Measurements from ENCODE around the gene RAB35.

Gene RAB35

DNA sequence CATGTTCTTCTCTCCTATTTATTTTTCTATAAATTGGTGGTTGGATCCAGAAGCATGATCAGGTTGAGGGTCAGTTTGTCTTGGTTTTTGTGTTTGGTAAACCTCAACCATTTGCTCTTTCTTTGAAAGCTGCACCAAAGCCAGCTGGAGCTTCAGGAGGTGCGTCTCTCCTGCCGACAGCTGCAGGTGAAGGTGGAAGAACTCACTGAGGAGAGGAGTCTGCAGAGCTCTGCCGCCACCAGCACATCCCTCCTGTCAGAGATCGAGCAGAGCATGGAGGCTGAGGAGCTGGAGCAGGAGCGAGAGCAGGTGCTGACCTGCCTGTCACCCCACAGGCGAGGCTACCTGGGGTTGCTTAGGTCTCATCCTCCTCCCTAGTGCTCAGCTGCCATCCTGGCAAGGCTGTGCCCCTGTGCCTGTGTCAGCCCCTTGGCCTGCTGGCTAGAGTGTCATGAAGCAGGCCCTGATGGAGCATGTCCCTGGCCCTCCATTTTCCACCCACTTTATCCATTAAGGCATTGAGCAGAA, 45.0 kb downstream of the RAB35 start:
- no peak for TF ChIP-seq GLIS1 (tag by site-specific recombination; IDR thresholded peaks at IDR 0.05)
- TF ChIP-seq ZNF140 (tag by site-specific recombination; IDR thresholded peaks at IDR 0.05) = peak; percentile 85
- TF ChIP-seq ZFP69B (tag by site-specific recombination; IDR thresholded peaks at IDR 0.05) = no peak
- Histone ChIP-seq H3K36me3 (ENCODE audit: control insufficient read depth in 2 of 2, insufficient read depth in 1 of 2, low read length in 2 of 2) (no peaks in the 10 kb centered on the region), H3K4me1 (ENCODE audit: control insufficient read depth, insufficient read depth, low read length) (no peaks in the 10 kb centered on the region), H3K4me3 (ENCODE audit: low read depth, low read length) (no peak overlapping the region), H3K27ac (ENCODE audit: extremely low read depth, low read depth, low read length) (no peak overlapping the region), H3K9me3 (ENCODE audit: control insufficient read depth, insufficient read depth, low read depth, low read length) (no peaks in the 10 kb centered on the region)
- POLR2A ChIA-PET = no interaction called here
- CTCF ChIA-PET = no interaction called here

DNA sequence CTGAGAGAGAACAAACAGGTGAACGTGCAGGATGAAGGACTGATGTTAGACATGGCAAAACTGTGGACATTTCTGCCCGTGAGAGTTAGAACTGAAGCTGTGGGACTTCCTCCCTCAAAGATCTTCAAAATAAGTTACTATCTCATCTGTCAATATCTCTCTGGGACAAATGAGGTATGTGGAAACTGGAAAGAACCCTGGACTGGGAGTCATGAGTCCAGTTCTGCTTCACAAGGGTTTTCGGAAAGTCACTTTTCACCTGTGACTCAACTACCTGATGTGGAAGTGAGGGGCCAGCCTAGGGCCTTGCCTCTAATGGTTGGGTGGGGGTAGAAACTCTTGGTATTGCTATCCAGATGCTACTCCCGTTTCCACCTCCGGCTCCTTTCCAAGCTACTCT, 47.3 kb downstream of the RAB35 start:
- no peaks in the 10 kb centered on the region for H3K4me1 ChIP-seq (ENCODE audit: control insufficient read depth, insufficient read depth, low read length)
- no peaks in the 10 kb centered on the region for H3K36me3 ChIP-seq (ENCODE audit: control insufficient read depth in 2 of 2, insufficient read depth in 1 of 2, low read length in 2 of 2)
- TF ChIP-seq ZNF354C (tag by site-specific recombination; IDR thresholded peaks at IDR 0.05; ENCODE audit: borderline replicate concordance, low read depth) = no peak
- TF ChIP-seq, protein P1, sequence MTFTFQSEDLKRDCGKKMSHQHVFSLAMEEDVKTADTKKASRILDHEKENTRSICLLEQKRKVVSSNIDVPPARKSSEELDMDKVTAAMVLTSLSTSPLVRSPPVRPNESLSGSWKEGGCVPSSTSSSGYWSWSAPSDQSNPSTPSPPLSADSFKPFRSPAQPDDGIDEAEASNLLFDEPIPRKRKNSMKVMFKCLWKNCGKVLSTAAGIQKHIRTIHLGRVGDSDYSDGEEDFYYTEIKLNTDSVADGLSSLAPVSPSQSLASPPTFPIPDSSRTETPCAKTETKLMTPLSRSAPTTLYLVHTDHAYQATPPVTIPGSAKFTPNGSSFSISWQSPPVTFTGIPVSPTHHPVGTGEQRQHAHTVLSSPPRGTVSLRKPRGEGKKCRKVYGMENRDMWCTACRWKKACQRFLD (tag by site-specific recombination; IDR thresholded peaks at IDR 0.05) = no peak
- no peak for TF ChIP-seq ZNF19 (tag by site-specific recombination; IDR thresholded peaks at IDR 0.05; ENCODE audit: low read depth)
- no peak for TF ChIP-seq ZNF211 (tag by site-specific recombination; IDR thresholded peaks at IDR 0.05; ENCODE audit: low read depth)
- TF ChIP-seq SALL2 (tag by site-specific recombination; IDR thresholded peaks at IDR 0.05; ENCODE audit: borderline replicate concordance) = no peak
- no peak for TF ChIP-seq ZNF658 (tag by site-specific recombination; IDR thresholded peaks at IDR 0.05)
- no peak for TF ChIP-seq ZNF2 (tag by site-specific recombination; IDR thresholded peaks at IDR 0.05)
- TF ChIP-seq ZNF394 (tag by site-specific recombination; IDR thresholded peaks at IDR 0.05; ENCODE audit: borderline replicate concordance) = no peak
- TF ChIP-seq, protein P2, sequence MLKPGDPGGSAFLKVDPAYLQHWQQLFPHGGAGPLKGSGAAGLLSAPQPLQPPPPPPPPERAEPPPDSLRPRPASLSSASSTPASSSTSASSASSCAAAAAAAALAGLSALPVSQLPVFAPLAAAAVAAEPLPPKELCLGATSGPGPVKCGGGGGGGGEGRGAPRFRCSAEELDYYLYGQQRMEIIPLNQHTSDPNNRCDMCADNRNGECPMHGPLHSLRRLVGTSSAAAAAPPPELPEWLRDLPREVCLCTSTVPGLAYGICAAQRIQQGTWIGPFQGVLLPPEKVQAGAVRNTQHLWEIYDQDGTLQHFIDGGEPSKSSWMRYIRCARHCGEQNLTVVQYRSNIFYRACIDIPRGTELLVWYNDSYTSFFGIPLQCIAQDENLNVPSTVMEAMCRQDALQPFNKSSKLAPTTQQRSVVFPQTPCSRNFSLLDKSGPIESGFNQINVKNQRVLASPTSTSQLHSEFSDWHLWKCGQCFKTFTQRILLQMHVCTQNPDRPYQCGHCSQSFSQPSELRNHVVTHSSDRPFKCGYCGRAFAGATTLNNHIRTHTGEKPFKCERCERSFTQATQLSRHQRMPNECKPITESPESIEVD (tag by site-specific recombination; IDR thresholded peaks at IDR 0.05) = no peak
- TF ChIP-seq, protein P3, sequence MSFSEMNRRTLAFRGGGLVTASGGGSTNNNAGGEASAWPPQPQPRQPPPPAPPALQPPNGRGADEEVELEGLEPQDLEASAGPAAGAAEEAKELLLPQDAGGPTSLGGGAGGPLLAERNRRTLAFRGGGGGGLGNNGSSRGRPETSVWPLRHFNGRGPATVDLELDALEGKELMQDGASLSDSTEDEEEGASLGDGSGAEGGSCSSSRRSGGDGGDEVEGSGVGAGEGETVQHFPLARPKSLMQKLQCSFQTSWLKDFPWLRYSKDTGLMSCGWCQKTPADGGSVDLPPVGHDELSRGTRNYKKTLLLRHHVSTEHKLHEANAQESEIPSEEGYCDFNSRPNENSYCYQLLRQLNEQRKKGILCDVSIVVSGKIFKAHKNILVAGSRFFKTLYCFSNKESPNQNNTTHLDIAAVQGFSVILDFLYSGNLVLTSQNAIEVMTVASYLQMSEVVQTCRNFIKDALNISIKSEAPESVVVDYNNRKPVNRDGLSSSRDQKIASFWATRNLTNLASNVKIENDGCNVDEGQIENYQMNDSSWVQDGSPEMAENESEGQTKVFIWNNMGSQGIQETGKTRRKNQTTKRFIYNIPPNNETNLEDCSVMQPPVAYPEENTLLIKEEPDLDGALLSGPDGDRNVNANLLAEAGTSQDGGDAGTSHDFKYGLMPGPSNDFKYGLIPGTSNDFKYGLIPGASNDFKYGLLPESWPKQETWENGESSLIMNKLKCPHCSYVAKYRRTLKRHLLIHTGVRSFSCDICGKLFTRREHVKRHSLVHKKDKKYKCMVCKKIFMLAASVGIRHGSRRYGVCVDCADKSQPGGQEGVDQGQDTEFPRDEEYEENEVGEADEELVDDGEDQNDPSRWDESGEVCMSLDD (tag by site-specific recombination; IDR thresholded peaks at IDR 0.05) = no peak
- no peak for TF ChIP-seq FEZF1 (tag by site-specific recombination; IDR thresholded peaks at IDR 0.05)
- TF ChIP-seq, protein P4, sequence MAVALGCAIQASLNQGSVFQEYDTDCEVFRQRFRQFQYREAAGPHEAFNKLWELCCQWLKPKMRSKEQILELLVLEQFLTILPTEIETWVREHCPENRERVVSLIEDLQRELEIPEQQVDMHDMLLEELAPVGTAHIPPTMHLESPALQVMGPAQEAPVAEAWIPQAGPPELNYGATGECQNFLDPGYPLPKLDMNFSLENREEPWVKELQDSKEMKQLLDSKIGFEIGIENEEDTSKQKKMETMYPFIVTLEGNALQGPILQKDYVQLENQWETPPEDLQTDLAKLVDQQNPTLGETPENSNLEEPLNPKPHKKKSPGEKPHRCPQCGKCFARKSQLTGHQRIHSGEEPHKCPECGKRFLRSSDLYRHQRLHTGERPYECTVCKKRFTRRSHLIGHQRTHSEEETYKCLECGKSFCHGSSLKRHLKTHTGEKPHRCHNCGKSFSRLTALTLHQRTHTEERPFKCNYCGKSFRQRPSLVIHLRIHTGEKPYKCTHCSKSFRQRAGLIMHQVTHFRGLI (tag by site-specific recombination; IDR thresholded peaks at IDR 0.05) = no peak
- no peaks in the 10 kb centered on the region for H3K9me3 ChIP-seq (ENCODE audit: control insufficient read depth, insufficient read depth, low read depth, low read length)
- no peak overlapping the region for H3K27ac ChIP-seq (ENCODE audit: extremely low read depth, low read depth, low read length)
- CTCF ChIA-PET = no interaction called here
- H3K4me3 ChIP-seq (ENCODE audit: low read depth, low read length) = no peak overlapping the region
- POLR2A ChIA-PET = no interaction called here

DNA sequence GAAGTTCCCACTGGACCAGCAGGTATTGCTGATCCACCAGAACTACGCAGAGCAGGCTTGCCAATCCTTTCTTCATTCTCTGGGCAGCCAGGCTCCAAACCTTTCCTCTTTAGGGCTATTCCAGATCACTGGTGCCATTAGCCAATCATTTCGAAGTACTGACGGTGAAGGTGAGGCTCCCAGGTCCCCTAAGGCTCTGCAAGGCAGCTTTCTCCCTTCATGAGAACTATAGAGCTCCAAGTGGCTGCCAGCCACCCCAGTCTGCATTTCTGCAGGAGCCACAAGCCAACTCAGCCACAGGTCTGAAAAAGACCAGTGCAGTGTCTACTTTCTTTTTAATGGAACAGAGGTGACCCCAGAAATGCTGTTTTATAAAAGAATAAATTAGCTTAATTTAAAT, 48.7 kb downstream of the RAB35 start:
- no peaks in the 10 kb centered on the region for H3K4me1 ChIP-seq (ENCODE audit: control insufficient read depth, insufficient read depth, low read length)
- ChIA-PET POLR2A (no interaction called here), CTCF (no interaction called here)
- no peaks in the 10 kb centered on the region for H3K9me3 ChIP-seq (ENCODE audit: control insufficient read depth, insufficient read depth, low read depth, low read length)
- no peaks in the 10 kb centered on the region for H3K36me3 ChIP-seq (ENCODE audit: control insufficient read depth in 2 of 2, insufficient read depth in 1 of 2, low read length in 2 of 2)
- no peak overlapping the region for H3K27ac ChIP-seq (ENCODE audit: extremely low read depth, low read depth, low read length)
- no peak overlapping the region for H3K4me3 ChIP-seq (ENCODE audit: low read depth, low read length)
- TF ChIP-seq ZBTB8A (tag by site-specific recombination; IDR thresholded peaks at IDR 0.05) (no peak), IKZF3 (tag by site-specific recombination; IDR thresholded peaks at IDR 0.05) (no peak), ZNF292 (tag by site-specific recombination; IDR thresholded peaks at IDR 0.05; ENCODE audit: borderline replicate concordance, low read depth) (no peak)
- TF ChIP-seq, protein P5, sequence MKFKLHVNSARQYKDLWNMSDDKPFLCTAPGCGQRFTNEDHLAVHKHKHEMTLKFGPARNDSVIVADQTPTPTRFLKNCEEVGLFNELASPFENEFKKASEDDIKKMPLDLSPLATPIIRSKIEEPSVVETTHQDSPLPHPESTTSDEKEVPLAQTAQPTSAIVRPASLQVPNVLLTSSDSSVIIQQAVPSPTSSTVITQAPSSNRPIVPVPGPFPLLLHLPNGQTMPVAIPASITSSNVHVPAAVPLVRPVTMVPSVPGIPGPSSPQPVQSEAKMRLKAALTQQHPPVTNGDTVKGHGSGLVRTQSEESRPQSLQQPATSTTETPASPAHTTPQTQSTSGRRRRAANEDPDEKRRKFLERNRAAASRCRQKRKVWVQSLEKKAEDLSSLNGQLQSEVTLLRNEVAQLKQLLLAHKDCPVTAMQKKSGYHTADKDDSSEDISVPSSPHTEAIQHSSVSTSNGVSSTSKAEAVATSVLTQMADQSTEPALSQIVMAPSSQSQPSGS (tag by site-specific recombination; IDR thresholded peaks at IDR 0.05; ENCODE audit: low read depth) = no peak
- TF ChIP-seq, protein P6, sequence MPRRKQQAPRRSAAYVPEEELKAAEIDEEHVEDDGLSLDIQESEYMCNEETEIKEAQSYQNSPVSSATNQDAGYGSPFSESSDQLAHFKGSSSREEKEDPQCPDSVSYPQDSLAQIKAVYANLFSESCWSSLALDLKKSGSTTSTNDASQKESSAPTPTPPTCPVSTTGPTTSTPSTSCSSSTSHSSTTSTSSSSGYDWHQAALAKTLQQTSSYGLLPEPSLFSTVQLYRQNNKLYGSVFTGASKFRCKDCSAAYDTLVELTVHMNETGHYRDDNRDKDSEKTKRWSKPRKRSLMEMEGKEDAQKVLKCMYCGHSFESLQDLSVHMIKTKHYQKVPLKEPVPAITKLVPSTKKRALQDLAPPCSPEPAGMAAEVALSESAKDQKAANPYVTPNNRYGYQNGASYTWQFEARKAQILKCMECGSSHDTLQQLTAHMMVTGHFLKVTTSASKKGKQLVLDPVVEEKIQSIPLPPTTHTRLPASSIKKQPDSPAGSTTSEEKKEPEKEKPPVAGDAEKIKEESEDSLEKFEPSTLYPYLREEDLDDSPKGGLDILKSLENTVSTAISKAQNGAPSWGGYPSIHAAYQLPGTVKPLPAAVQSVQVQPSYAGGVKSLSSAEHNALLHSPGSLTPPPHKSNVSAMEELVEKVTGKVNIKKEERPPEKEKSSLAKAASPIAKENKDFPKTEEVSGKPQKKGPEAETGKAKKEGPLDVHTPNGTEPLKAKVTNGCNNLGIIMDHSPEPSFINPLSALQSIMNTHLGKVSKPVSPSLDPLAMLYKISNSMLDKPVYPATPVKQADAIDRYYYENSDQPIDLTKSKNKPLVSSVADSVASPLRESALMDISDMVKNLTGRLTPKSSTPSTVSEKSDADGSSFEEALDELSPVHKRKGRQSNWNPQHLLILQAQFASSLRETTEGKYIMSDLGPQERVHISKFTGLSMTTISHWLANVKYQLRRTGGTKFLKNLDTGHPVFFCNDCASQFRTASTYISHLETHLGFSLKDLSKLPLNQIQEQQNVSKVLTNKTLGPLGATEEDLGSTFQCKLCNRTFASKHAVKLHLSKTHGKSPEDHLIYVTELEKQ (tag by site-specific recombination; IDR thresholded peaks at IDR 0.05; ENCODE audit: borderline replicate concordance) = no peak

Measured in HEK293 (cell line).